Keratinocyte (primary cell): ENCODE data around the gene CTRB1.

Source experiments
- EZH2 ChIP-seq: IDR thresholded peaks from one replicate; pipeline ENCODE4 v1.6.1; 2012; ENCODE audit warnings: inconsistent platforms, mild to moderate bottlenecking, low read length, moderate library complexity
- TF ChIP-seq, protein P1 (sequence below), 3 experiments: IDR thresholded peaks in 1 of 3; conservative IDR thresholded peaks in 1 of 3; optimal IDR thresholded peaks in 1 of 3; 2 replicates in 2 of 3; 3 replicates in 1 of 3; pipeline versions ENCODE3 to v1.5.1; 2011; ENCODE audit warnings: low read length in 3 of 3, mild to moderate bottlenecking in 3 of 3, moderate library complexity in 2 of 3, control low read depth in 1 of 3, inconsistent platforms in 1 of 3; ENCODE audit not compliant: insufficient read depth in 2 of 3; ENCODE audit errors: extremely low read depth in 1 of 3

GRCh38 chr16:75260851-75261589 is 42.2 kb downstream of the CTRB1 start:
- TF ChIP-seq, protein P1, sequence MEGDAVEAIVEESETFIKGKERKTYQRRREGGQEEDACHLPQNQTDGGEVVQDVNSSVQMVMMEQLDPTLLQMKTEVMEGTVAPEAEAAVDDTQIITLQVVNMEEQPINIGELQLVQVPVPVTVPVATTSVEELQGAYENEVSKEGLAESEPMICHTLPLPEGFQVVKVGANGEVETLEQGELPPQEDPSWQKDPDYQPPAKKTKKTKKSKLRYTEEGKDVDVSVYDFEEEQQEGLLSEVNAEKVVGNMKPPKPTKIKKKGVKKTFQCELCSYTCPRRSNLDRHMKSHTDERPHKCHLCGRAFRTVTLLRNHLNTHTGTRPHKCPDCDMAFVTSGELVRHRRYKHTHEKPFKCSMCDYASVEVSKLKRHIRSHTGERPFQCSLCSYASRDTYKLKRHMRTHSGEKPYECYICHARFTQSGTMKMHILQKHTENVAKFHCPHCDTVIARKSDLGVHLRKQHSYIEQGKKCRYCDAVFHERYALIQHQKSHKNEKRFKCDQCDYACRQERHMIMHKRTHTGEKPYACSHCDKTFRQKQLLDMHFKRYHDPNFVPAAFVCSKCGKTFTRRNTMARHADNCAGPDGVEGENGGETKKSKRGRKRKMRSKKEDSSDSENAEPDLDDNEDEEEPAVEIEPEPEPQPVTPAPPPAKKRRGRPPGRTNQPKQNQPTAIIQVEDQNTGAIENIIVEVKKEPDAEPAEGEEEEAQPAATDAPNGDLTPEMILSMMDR (optimal IDR thresholded peaks at IDR 0.05 in 1 of 3, IDR thresholded peaks at IDR 0.05 in 1 of 3, conservative IDR thresholded peaks at IDR 0.05 in 1 of 3; ENCODE audit: extremely low read depth in 1 of 3, insufficient read depth in 2 of 3, low read length in 3 of 3) = no peak
- TF ChIP-seq EZH2 = no peak
